Ascending aorta (tissue), 2 donors: ENCODE data around the gene TNIK. TPM values are rescaled to one million over a fixed set of nuclear protein-coding genes. Genes with fewer than 3 reads are reported as not detected.

ENCODE experiments used
- DNase-seq, 2 donors: peaks; one replicate each; pipeline ENCODE4 v3.0.0-alpha.2; 2019; ENCODE audit warnings: low spot score in 2 of 2
- H3K27ac ChIP-seq, 2 donors: fragments of 200-600 bp; sonication (generic); one replicate each; pipeline ENCODE4 v1.5.1; 2016 to 2017; ENCODE audit warnings: mild to moderate bottlenecking in 1 of 2
- H3K27me3 ChIP-seq: fragments of 200-600 bp; sonication (generic); one replicate; pipeline ENCODE4 v1.5.1; 2017
- H3K36me3 ChIP-seq, 2 donors: fragments of 200-600 bp; sonication (generic); one replicate each; pipeline ENCODE4 v1.5.1; 2016
- H3K4me1 ChIP-seq, 2 donors: fragments of 200-600 bp; sonication (generic); one replicate each; pipeline ENCODE4 v1.5.1; 2016 to 2017; ENCODE audit warnings: mild to moderate bottlenecking in 1 of 2
- H3K4me3 ChIP-seq, 2 donors: fragments of 200-600 bp; sonication (generic); one replicate each; pipeline ENCODE4 v1.5.1; 2016 to 2017; ENCODE audit warnings: mild to moderate bottlenecking in 1 of 2
- H3K9me3 ChIP-seq, 2 donors: fragments of 200-600 bp; sonication (generic); one replicate each; pipeline ENCODE4 v1.5.1; 2016
- CTCF ChIP-seq, 3 experiments: fragments of 200-600 bp in 2 of 3; fragments of 450-650 bp in 1 of 3; sonication (generic) in 2 of 3; IDR thresholded peaks; one replicate each; pipeline ENCODE4 v1.5.1; 2016 to 2019; ENCODE audit warnings: antibody characterized with exemption in 3 of 3, mild to moderate bottlenecking in 1 of 3, moderate library complexity in 1 of 3
- intact Hi-C: fragments of 100-400 bp; cut with DNase I; formaldehyde crosslinking; loops from one replicate; pipeline ENCODE4 v1.15.1; 2023
- total RNA-seq: library from RNA; depleted of rRNA; stranded (reverse); fragments of >200 nt; gene quantifications from one replicate; pipeline ENCODE4 v1.1.0, GENCODE V29; 2016

Gene TNIK
- total RNA-seq, 1 donor from 2014 or later = 0.75 TPM

GRCh38 chr3:171401432-171401831 lies 58.8 kb downstream of the TNIK start:
- H3K27ac ChIP-seq = no peak overlapping the region
- intact Hi-C loops = no loop called here
- no peak for DNase-seq
- TF ChIP-seq CTCF (IDR thresholded peaks at IDR 0.05) = no peak
- no peaks in the 10 kb centered on the region for H3K36me3 ChIP-seq
- no peak overlapping the region for H3K4me3 ChIP-seq
- no peaks in the 10 kb centered on the region for H3K27me3 ChIP-seq
- no peaks in the 10 kb centered on the region for H3K9me3 ChIP-seq
- H3K4me1 ChIP-seq = peaks cover 0 to 2% of the 10 kb centered on the region in 2 donors

- Histone ChIP-seq H3K27me3 (no peaks in the 10 kb centered on the region), H3K36me3 (no peaks in the 10 kb centered on the region), H3K4me3 (no peak overlapping the region), H3K9me3 (no peaks in the 10 kb centered on the region), H3K4me1 (peaks cover 0 to 2% of the 10 kb centered on the region in 2 donors), H3K27ac (no peak overlapping the region)
- TF ChIP-seq CTCF (IDR thresholded peaks at IDR 0.05) = no peak
- no peak for DNase-seq
- intact Hi-C loops = no loop called here
Observed at GRCh38 chr3:171399842-171400241, 60.4 kb downstream of the TNIK start.

GRCh38 chr3:171398343-171398742 lies 61.9 kb downstream of the TNIK start:
- no peak overlapping the region for H3K4me3 ChIP-seq
- no peaks in the 10 kb centered on the region for H3K27me3 ChIP-seq
- peaks cover 0 to 2% of the 10 kb centered on the region in 2 donors for H3K4me1 ChIP-seq
- H3K9me3 ChIP-seq = no peaks in the 10 kb centered on the region
- DNase-seq = no peak
- intact Hi-C loops = no loop called here
- no peak for TF ChIP-seq CTCF (IDR thresholded peaks at IDR 0.05)
- no peaks in the 10 kb centered on the region for H3K36me3 ChIP-seq
- H3K27ac ChIP-seq = no peak overlapping the region

- Histone ChIP-seq H3K4me3 (no peak overlapping the region), H3K36me3 (no peaks in the 10 kb centered on the region), H3K27ac (no peak overlapping the region), H3K9me3 (no peaks in the 10 kb centered on the region), H3K4me1 (peaks cover 0 to 2% of the 10 kb centered on the region in 2 donors), H3K27me3 (no peaks in the 10 kb centered on the region)
- intact Hi-C loops = no loop called here
- TF ChIP-seq CTCF (IDR thresholded peaks at IDR 0.05) = no peak
- no peak for DNase-seq
Observed at GRCh38 chr3:171397089-171397488, 63.1 kb downstream of the TNIK start.

- Histone ChIP-seq H3K4me3 (no peak overlapping the region), H3K9me3 (no peaks in the 10 kb centered on the region), H3K4me1 (no peaks in the 10 kb centered on the region), H3K27me3 (no peaks in the 10 kb centered on the region), H3K27ac (no peak overlapping the region), H3K36me3 (no peaks in the 10 kb centered on the region)
- TF ChIP-seq CTCF (IDR thresholded peaks at IDR 0.05) = no peak
- DNase-seq = no peak
- intact Hi-C loops = no loop called here
Observed at GRCh38 chr3:171396048-171396447, 64.2 kb downstream of the TNIK start.
